ENCODE results near the gene DUSP7. TPM values are rescaled to one million over a fixed set of nuclear protein-coding genes. Genes with fewer than 3 reads are reported as not detected.

Gene DUSP7
- total RNA-seq, 1 experiment from 2014 or later: 40.9 TPM

GRCh38 chr3:52002748-52003147, 53.6 kb downstream of the DUSP7 start:
- no TSS peak for BruUV-seq (replicated peaks)
- TF ChIP-seq CTCF (conservative IDR thresholded peaks at IDR 0.05; ENCODE audit: low read depth, low read length) (no peak), EZH2 (IDR thresholded peaks at IDR 0.05; ENCODE audit: low read length, unreplicated experiment) (no peak), EZH2phosphoT487 (IDR thresholded peaks at IDR 0.05; ENCODE audit: borderline replicate concordance, low read length) (no peak)
- Histone ChIP-seq H3K79me2 (ENCODE audit: low read length) (no peaks in the 10 kb centered on the region), H3K9ac (ENCODE audit: low read length) (no peak overlapping the region), H2AFZ (ENCODE audit: low read length) (no peak overlapping the region), H3K9me2 (replicated peaks; ENCODE audit: low read length) (no peaks in the 10 kb centered on the region), H3K27ac (ENCODE audit: low read length) (no peak overlapping the region), H4K20me1 (ENCODE audit: low read length) (no peaks in the 10 kb centered on the region), H3F3A (ENCODE audit: low read length, unreplicated experiment) (no peaks in the 10 kb centered on the region), H3K4me1 (ENCODE audit: insufficient read depth, low read length) (peaks cover 5% of the 10 kb centered on the region), H3K4me3 (ENCODE audit: low read length) (no peak overlapping the region), H3K4me2 (ENCODE audit: low read length) (no peak overlapping the region), H3K36me3 (ENCODE audit: low read depth, low read length) (no peaks in the 10 kb centered on the region), H3K9me3 (ENCODE audit: low read length) (no peaks in the 10 kb centered on the region), H3K27me3 (ENCODE audit: low read length) (no peaks in the 10 kb centered on the region)
- no peak for DNase-seq
- ChIA-PET CTCF (interaction anchor here (2.3 to 2.5 kb wide), 2 partner anchors 50 to 142 kb away, joined by 6 to 11 read pairs; no protein-coding TSS in a partner anchor), POLR2A (ENCODE audit: unreplicated experiment) (no interaction called here)
- intact Hi-C loops (cut with micrococcal nuclease): no loop called here
- no peak for ATAC-seq

GRCh38 chr3:52001443-52001974, 54.9 kb downstream of the DUSP7 start:
- Histone ChIP-seq H3K9me3 (ENCODE audit: low read length) (no peaks in the 10 kb centered on the region), H3K9me2 (replicated peaks; ENCODE audit: low read length) (no peaks in the 10 kb centered on the region), H3K4me2 (ENCODE audit: low read length) (peak overlapping the region; percentile 50), H2AFZ (ENCODE audit: low read length) (peak overlapping the region; percentile 67), H3K27ac (ENCODE audit: low read length) (no peak overlapping the region), H3K9ac (ENCODE audit: low read length) (no peak overlapping the region), H3K4me1 (ENCODE audit: insufficient read depth, low read length) (peaks cover 10% of the 10 kb centered on the region), H3K4me3 (ENCODE audit: low read length) (peak overlapping the region; percentile 11; the same call in 1 of the 2 replicates), H3K79me2 (ENCODE audit: low read length) (no peaks in the 10 kb centered on the region), H3F3A (ENCODE audit: low read length, unreplicated experiment) (no peaks in the 10 kb centered on the region), H3K27me3 (ENCODE audit: low read length) (no peaks in the 10 kb centered on the region), H3K36me3 (ENCODE audit: low read depth, low read length) (no peaks in the 10 kb centered on the region), H4K20me1 (ENCODE audit: low read length) (no peaks in the 10 kb centered on the region)
- ChIA-PET POLR2A (ENCODE audit: unreplicated experiment) (no interaction called here), CTCF (interaction anchor here (0.6 to 2.3 kb wide), 12 partner anchors 36 to 218 kb away, joined by 3 to 14 read pairs (median 5); partner anchors contain the start of genes PARP3, POC1A and RRP9)
- ATAC-seq (peak; percentile 82), DNase-seq (peak; percentile 85)
- intact Hi-C loops (cut with micrococcal nuclease): loop anchor here (1.0 kb wide), 3 partner anchors 52 to 143 kb away; no protein-coding TSS in a partner anchor
- no TSS peak for BruUV-seq (replicated peaks)
- peak; percentile 99 for TF ChIP-seq CTCF (conservative IDR thresholded peaks at IDR 0.05; ENCODE audit: low read depth, low read length)
- no peak for TF ChIP-seq EZH2 (IDR thresholded peaks at IDR 0.05; ENCODE audit: low read length, unreplicated experiment)

GRCh38 chr3:51999846-52000245, 56.5 kb downstream of the DUSP7 start:
- no peak overlapping the region for H3K4me3 ChIP-seq (ENCODE audit: low read length)
- DNase-seq: no peak

More at GRCh38 chr3:51999846-52000245, 56.5 kb downstream of the DUSP7 start:
- POLR2A ChIA-PET (ENCODE audit: unreplicated experiment): no interaction called here
- peaks cover 12% of the 10 kb centered on the region for H3K4me1 ChIP-seq (ENCODE audit: insufficient read depth, low read length)
- intact Hi-C loops (cut with micrococcal nuclease): loop anchor here (2.0 kb wide), 1 partner anchor 25 kb away; the partner anchor contains the start of genes ABHD14A and ABHD14B
- H3K4me2 ChIP-seq (ENCODE audit: low read length): no peak overlapping the region
- CTCF ChIA-PET: no interaction called here
- no peaks in the 10 kb centered on the region for H3K9me3 ChIP-seq (ENCODE audit: low read length)
- H3K36me3 ChIP-seq (ENCODE audit: low read depth, low read length): peaks cover 5% of the 10 kb centered on the region
- no TSS peak for BruUV-seq (replicated peaks)
- TF ChIP-seq EZH2phosphoT487 (IDR thresholded peaks at IDR 0.05; ENCODE audit: borderline replicate concordance, low read length): no peak
- H3F3A ChIP-seq (ENCODE audit: low read length, unreplicated experiment): peaks cover 2% of the 10 kb centered on the region
- H4K20me1 ChIP-seq (ENCODE audit: low read length): no peaks in the 10 kb centered on the region
- peaks cover 9% of the 10 kb centered on the region for H3K79me2 ChIP-seq (ENCODE audit: low read length)
- H2AFZ ChIP-seq (ENCODE audit: low read length): no peak overlapping the region
- no peak overlapping the region for H3K9ac ChIP-seq (ENCODE audit: low read length)
- ATAC-seq: no peak
- no peak overlapping the region for H3K27ac ChIP-seq (ENCODE audit: low read length)
- H3K9me2 ChIP-seq (replicated peaks; ENCODE audit: low read length): no peaks in the 10 kb centered on the region
- H3K27me3 ChIP-seq (ENCODE audit: low read length): no peaks in the 10 kb centered on the region

Other genes with a start within 250 kb of the DUSP7 start
- gene IQCF2, start 195.0 kb downstream of the DUSP7 start, total RNA-seq (2014; rRNA removed): not detected in 2 replicates
- not detected in 2 replicates for gene IQCF5, start 181.0 kb downstream of the DUSP7 start, total RNA-seq (2014; rRNA removed)
- 0.22 TPM in 1 of 2 replicates, not detected in the other for gene IQCF1, start 153.2 kb downstream of the DUSP7 start, total RNA-seq (2014; rRNA removed)
- 95.0 and 112 TPM in 2 replicates for gene RRP9, start 114.7 kb downstream of the DUSP7 start, total RNA-seq (2014; rRNA removed)
- gene PARP3, start 114.2 kb downstream of the DUSP7 start, total RNA-seq (2014; rRNA removed): 19.3 and 30.5 TPM in 2 replicates
- gene GPR62, start 101.2 kb downstream of the DUSP7 start, total RNA-seq (2014; rRNA removed): not detected in 2 replicates
- 45.8 and 59.1 TPM in 2 replicates for gene PCBP4, start 89.1 kb downstream of the DUSP7 start, total RNA-seq (2014; rRNA removed)
- gene ABHD14B, start 82.5 kb downstream of the DUSP7 start, total RNA-seq (2014; rRNA removed): 49.6 and 53.8 TPM in 2 replicates
- gene ABHD14A, start 81.5 kb downstream of the DUSP7 start, total RNA-seq (2014; rRNA removed): 22.1 and 23.4 TPM in 2 replicates
- 71.3 and 113 TPM in 2 replicates for gene ACY1, start 73.0 kb downstream of the DUSP7 start, total RNA-seq (2014; rRNA removed)
- gene RPL29, start 60.7 kb downstream of the DUSP7 start, total RNA-seq (2014; rRNA removed): 1,539 and 1,807 TPM in 2 replicates
- 41.5 and 43.0 TPM in 2 replicates for gene POC1A, start 97.9 kb upstream of the DUSP7 start, total RNA-seq (2014; rRNA removed)
- gene ALAS1, start 141.6 kb upstream of the DUSP7 start, total RNA-seq (2014; rRNA removed): 63.5 and 69.5 TPM in 2 replicates
- not detected in 2 replicates for gene TLR9, start 169.1 kb upstream of the DUSP7 start, total RNA-seq (2014; rRNA removed)
- 147 and 166 TPM in 2 replicates for gene TWF2, start 182.6 kb upstream of the DUSP7 start, total RNA-seq (2014; rRNA removed)
- gene PPM1M, start 189.2 kb upstream of the DUSP7 start, total RNA-seq (2014; rRNA removed): 8.5 and 12.4 TPM in 2 replicates
- gene WDR82, start 222.1 kb upstream of the DUSP7 start, total RNA-seq (2014; rRNA removed): 56.2 and 56.4 TPM in 2 replicates
- 11.3 and 11.7 TPM in 2 replicates for gene GLYCTK, start 231.3 kb upstream of the DUSP7 start, total RNA-seq (2014; rRNA removed)